ENCODE data around the gene MARCO. TPM values are rescaled to one million over a fixed set of nuclear protein-coding genes. Genes with fewer than 3 reads are reported as not detected.

The MARCO gene
- polyA plus RNA-seq, 1 of the 3 experiments (the other 2 are of a cell fraction), result not detected

- Histone ChIP-seq H3K27me3 (ENCODE audit: insufficient read depth) (no peaks in the 10 kb centered on the region; the same call in 1 of the 2 replicates), H3K27ac (ENCODE audit: low read depth in 2 of 2, low read length in 1 of 2) (no peak overlapping the region), H3K79me2 (ENCODE audit: insufficient read depth) (no peaks in the 10 kb centered on the region), H3K4me3 (ENCODE audit: low read depth in 2 of 2, low read length in 1 of 2) (no peak overlapping the region), H3K36me3 (replicated peaks in 1 of 2; ENCODE audit: control insufficient read depth in 1 of 2, insufficient read depth in 2 of 2, low read length in 1 of 2) (no peaks in the 10 kb centered on the region), H3K9me3 (no peaks in the 10 kb centered on the region), H3F3A (replicated peaks; ENCODE audit: insufficient read depth) (no peaks in the 10 kb centered on the region), H4K20me1 (ENCODE audit: insufficient read depth) (no peaks in the 10 kb centered on the region), H3K9me2 (no peaks in the 10 kb centered on the region), H2AFZ (ENCODE audit: low read depth) (no peak overlapping the region), H3K9ac (no peak overlapping the region), H3K4me1 (ENCODE audit: control insufficient read depth in 1 of 2, insufficient read depth in 2 of 2, low read depth in 1 of 2, low read length in 1 of 2) (no peaks in the 10 kb centered on the region), H3K4me2 (no peak overlapping the region)
- no peak for TF ChIP-seq EP300 (IDR thresholded peaks at IDR 0.05; ENCODE audit: borderline replicate concordance in 1 of 2, low read depth in 1 of 2, low read length in 1 of 2)
- no peak for TF ChIP-seq EZH2phosphoT487 (IDR thresholded peaks at IDR 0.05; ENCODE audit: borderline replicate concordance, low read depth)
- no peak for TF ChIP-seq TEAD4 (IDR thresholded peaks at IDR 0.05; ENCODE audit: borderline replicate concordance, insufficient read depth)
- no peak for DNase-seq
- WGBS (ENCODE audit: low lambda C conversion rate), result 6% methylated on average over 8 of the region's 8 CpGs
- POLR2A ChIA-PET, result no interaction called here
- CTCF ChIA-PET, result no interaction called here
These were observed 30.1 kb upstream of the MARCO start for GRCh38 chr2:118911936-118912335.

DNA sequence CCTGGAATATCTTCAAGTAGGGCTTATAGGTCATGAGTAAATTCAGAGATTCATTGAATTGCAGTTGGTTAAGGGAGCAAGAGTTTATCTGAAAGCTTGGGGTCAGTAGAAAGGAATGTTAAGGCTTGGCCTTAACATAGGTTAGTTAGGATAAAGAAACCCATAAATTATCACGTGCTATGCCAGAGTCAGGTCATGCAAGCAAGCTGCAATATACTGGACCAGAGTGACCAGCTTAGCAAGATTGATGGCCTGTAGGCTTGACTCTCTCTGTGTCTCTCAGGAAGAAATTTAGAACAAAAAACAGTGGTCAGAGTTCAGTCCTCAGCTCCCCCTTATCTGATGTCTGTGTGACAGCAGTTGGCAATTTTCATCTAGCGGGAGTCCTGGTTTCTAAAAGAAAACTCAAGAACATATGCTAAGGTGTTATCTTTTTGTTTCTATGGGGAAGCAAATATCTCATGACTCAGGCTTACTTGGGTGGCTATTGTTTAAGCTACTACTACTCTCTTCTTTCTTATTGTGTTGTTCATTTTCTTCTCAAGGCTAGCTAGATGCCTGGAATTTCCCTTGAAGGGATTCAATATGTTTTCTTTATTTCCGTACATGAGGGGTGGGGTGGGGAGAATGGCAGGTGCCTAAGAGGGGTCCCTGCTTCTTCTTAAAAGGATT, 28.7 kb upstream of the MARCO start:
- Histone ChIP-seq H3K4me3 (ENCODE audit: low read depth in 2 of 2, low read length in 1 of 2) (no peak overlapping the region), H3K27me3 (ENCODE audit: insufficient read depth) (no peaks in the 10 kb centered on the region; the same call in 1 of the 2 replicates), H3F3A (replicated peaks; ENCODE audit: insufficient read depth) (no peaks in the 10 kb centered on the region), H4K20me1 (ENCODE audit: insufficient read depth) (no peaks in the 10 kb centered on the region), H3K4me1 (ENCODE audit: control insufficient read depth in 1 of 2, insufficient read depth in 2 of 2, low read depth in 1 of 2, low read length in 1 of 2) (no peaks in the 10 kb centered on the region), H3K9me2 (no peaks in the 10 kb centered on the region), H3K79me2 (ENCODE audit: insufficient read depth) (no peaks in the 10 kb centered on the region), H3K27ac (ENCODE audit: low read depth in 2 of 2, low read length in 1 of 2) (no peak overlapping the region), H2AFZ (ENCODE audit: low read depth) (no peak overlapping the region), H3K9me3 (no peaks in the 10 kb centered on the region), H3K36me3 (replicated peaks in 1 of 2; ENCODE audit: control insufficient read depth in 1 of 2, insufficient read depth in 2 of 2, low read length in 1 of 2) (no peaks in the 10 kb centered on the region), H3K9ac (no peak overlapping the region), H3K4me2 (no peak overlapping the region)
- 7% methylated on average over 3 of the region's 3 CpGs for WGBS (ENCODE audit: low lambda C conversion rate)
- no peak for DNase-seq
- ChIA-PET CTCF (interaction anchor here (1.6 kb wide), 1 partner anchor 97 kb away, joined by 4 read pairs; no protein-coding TSS in a partner anchor), POLR2A (no interaction called here)
- TF ChIP-seq RCOR1 (IDR thresholded peaks at IDR 0.05; ENCODE audit: low read length) (no peak), RFX5 (IDR thresholded peaks at IDR 0.05; ENCODE audit: low read length) (no peak), REST (IDR thresholded peaks at IDR 0.05; ENCODE audit: low read depth, low read length) (no peak), NRF1 (IDR thresholded peaks at IDR 0.05; ENCODE audit: low read depth, low read length) (no peak), NFIC (IDR thresholded peaks at IDR 0.05; ENCODE audit: borderline replicate concordance) (no peak), POLR2AphosphoS5 (IDR thresholded peaks at IDR 0.05; ENCODE audit: low read depth, low read length) (no peak), RXRA (IDR thresholded peaks at IDR 0.05; ENCODE audit: borderline replicate concordance, low read depth) (no peak), GATA2 (CRISPR knock-in tag; IDR thresholded peaks at IDR 0.05) (no peak), YY1 (IDR thresholded peaks at IDR 0.05; ENCODE audit: low read depth) (no peak), SIN3A (IDR thresholded peaks at IDR 0.05; ENCODE audit: borderline replicate concordance, low read depth, low read length) (no peak), EZH2phosphoT487 (IDR thresholded peaks at IDR 0.05; ENCODE audit: borderline replicate concordance, low read depth) (no peak), ELF1 (IDR thresholded peaks at IDR 0.05) (no peak), MEF2A (IDR thresholded peaks at IDR 0.05; ENCODE audit: borderline replicate concordance, low read depth) (no peak), RAD21 (IDR thresholded peaks at IDR 0.05; ENCODE audit: low read length) (no peak), GABPA (IDR thresholded peaks at IDR 0.05; ENCODE audit: low read depth) (no peak)
- TF ChIP-seq, protein P1, sequence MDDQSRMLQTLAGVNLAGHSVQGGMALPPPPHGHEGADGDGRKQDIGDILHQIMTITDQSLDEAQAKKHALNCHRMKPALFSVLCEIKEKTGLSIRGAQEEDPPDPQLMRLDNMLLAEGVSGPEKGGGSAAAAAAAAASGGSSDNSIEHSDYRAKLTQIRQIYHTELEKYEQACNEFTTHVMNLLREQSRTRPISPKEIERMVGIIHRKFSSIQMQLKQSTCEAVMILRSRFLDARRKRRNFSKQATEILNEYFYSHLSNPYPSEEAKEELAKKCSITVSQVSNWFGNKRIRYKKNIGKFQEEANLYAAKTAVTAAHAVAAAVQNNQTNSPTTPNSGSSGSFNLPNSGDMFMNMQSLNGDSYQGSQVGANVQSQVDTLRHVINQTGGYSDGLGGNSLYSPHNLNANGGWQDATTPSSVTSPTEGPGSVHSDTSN (IDR thresholded peaks at IDR 0.05), result no peak

Measured in SK-N-SH (cell line).